Calu3 (cell line): ENCODE measurements around the gene GPR107. TPM values are rescaled to one million over a fixed set of nuclear protein-coding genes. Genes with fewer than 3 reads are reported as not detected.

Source experiments
- BruUV-seq: library from RNA; stranded (reverse); fragments of 400-500 nt; replicated peaks from 2 replicates; lab custom pipeline; 2021; lab: Mats Ljungman, UMichigan
- CTCF ChIA-PET: fragments of 300-600 bp; sonication (Branson Sonifier 250); formaldehyde crosslinking; loops from one replicate; lab custom pipeline; 2022; ENCODE audit warnings: antibody characterized with exemption; lab: Charles Lee
- DNase-seq: peaks from one replicate; pipeline ENCODE4 v3.0.0; 2022
- H3K27ac Mint-ChIP-seq: one replicate; pipeline ENCODE4 v1.8.0; 2022; ENCODE audit warnings: mixed read lengths; ENCODE audit not compliant: unreplicated experiment
- H3K27me3 Mint-ChIP-seq: one replicate; pipeline ENCODE4 v1.8.0; 2022; ENCODE audit warnings: mixed read lengths; ENCODE audit not compliant: unreplicated experiment
- H3K36me3 Mint-ChIP-seq: one replicate; pipeline ENCODE4 v1.8.0; 2022; ENCODE audit warnings: mild to moderate bottlenecking, moderate library complexity, mixed read lengths; ENCODE audit not compliant: insufficient read depth, unreplicated experiment
- H3K4me1 Mint-ChIP-seq: one replicate; pipeline ENCODE4 v1.8.0; 2022; ENCODE audit warnings: mild to moderate bottlenecking, low read depth, mixed read lengths; ENCODE audit not compliant: unreplicated experiment
- H3K4me3 Mint-ChIP-seq: one replicate; pipeline ENCODE4 v1.8.0; 2022; ENCODE audit warnings: mild to moderate bottlenecking, low read depth, moderate library complexity, mixed read lengths; ENCODE audit not compliant: unreplicated experiment
- H3K9me3 Mint-ChIP-seq: one replicate; pipeline ENCODE4 v1.8.0; 2022; ENCODE audit warnings: low read depth, mixed read lengths; ENCODE audit not compliant: unreplicated experiment
- intact Hi-C: fragments of 100-400 bp; cut with micrococcal nuclease; formaldehyde crosslinking; loops from one replicate; pipeline ENCODE4 v1.10.0; 2022; ENCODE audit not compliant: unreplicated experiment
- total RNA-seq: library from RNA; stranded (reverse); gene quantifications from 2 replicates; pipeline ENCODE4 v1.2.3, GENCODE V29; 2022
- TF ChIP-seq, protein P1 (sequence below): fragments of 200-600 bp; IDR thresholded peaks from one replicate; pipeline ENCODE4 v1.8.0; 2022; ENCODE audit warnings: antibody characterized with exemption; ENCODE audit not compliant: unreplicated experiment

Gene GPR107
- total RNA-seq, 1 experiment from 2014 or later: 43.4 TPM

DNA sequence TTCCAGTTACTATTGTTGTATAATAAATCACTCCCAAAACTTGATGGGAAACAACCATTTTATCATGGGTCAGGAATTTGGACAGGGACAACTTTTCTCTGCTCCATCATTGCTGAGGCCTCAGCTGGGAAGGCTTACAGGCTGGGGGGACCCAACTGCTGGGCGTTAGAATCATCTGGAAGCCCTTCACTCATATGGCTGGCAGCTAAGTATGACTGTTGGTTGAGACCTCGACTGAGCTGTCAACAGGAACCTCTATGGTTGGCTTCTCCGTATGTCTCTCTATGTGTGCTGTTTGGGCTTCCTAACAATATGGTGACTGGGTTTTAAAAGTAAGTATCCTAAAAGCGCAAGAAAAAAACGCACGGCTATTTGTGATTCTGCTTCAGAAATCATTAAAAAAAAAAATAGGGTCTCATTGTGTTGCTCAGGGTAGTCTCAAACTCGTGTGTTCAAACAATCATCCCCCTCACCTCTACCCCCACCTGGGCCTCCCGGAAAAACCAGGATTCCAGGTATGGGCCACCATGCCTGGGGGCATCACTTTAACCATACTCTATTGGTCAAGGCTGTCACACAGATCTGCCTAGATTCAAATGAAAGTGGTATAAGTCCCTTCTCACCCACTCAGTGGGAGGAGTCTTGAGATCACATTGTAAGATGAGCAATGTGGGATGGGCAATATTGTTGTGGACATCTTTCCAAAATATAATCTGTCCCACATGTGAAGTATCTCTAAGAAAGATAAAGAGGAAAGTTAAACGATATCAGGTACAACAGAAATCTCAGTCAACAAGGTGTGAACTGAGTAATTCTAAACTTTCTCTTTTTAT, 26.0 kb upstream of the GPR107 start:
- H3K27ac Mint-ChIP-seq: no peak overlapping the region
- no peaks in the 10 kb centered on the region for H3K4me1 Mint-ChIP-seq
- TF ChIP-seq, protein P1, sequence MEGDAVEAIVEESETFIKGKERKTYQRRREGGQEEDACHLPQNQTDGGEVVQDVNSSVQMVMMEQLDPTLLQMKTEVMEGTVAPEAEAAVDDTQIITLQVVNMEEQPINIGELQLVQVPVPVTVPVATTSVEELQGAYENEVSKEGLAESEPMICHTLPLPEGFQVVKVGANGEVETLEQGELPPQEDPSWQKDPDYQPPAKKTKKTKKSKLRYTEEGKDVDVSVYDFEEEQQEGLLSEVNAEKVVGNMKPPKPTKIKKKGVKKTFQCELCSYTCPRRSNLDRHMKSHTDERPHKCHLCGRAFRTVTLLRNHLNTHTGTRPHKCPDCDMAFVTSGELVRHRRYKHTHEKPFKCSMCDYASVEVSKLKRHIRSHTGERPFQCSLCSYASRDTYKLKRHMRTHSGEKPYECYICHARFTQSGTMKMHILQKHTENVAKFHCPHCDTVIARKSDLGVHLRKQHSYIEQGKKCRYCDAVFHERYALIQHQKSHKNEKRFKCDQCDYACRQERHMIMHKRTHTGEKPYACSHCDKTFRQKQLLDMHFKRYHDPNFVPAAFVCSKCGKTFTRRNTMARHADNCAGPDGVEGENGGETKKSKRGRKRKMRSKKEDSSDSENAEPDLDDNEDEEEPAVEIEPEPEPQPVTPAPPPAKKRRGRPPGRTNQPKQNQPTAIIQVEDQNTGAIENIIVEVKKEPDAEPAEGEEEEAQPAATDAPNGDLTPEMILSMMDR: no peak
- no peak for DNase-seq
- H3K27me3 Mint-ChIP-seq: no peaks in the 10 kb centered on the region
- CTCF ChIA-PET: no interaction called here
- H3K9me3 Mint-ChIP-seq: no peaks in the 10 kb centered on the region
- no peak overlapping the region for H3K4me3 Mint-ChIP-seq
- intact Hi-C loops: no loop called here
- no peaks in the 10 kb centered on the region for H3K36me3 Mint-ChIP-seq
- no TSS peak for BruUV-seq

DNA sequence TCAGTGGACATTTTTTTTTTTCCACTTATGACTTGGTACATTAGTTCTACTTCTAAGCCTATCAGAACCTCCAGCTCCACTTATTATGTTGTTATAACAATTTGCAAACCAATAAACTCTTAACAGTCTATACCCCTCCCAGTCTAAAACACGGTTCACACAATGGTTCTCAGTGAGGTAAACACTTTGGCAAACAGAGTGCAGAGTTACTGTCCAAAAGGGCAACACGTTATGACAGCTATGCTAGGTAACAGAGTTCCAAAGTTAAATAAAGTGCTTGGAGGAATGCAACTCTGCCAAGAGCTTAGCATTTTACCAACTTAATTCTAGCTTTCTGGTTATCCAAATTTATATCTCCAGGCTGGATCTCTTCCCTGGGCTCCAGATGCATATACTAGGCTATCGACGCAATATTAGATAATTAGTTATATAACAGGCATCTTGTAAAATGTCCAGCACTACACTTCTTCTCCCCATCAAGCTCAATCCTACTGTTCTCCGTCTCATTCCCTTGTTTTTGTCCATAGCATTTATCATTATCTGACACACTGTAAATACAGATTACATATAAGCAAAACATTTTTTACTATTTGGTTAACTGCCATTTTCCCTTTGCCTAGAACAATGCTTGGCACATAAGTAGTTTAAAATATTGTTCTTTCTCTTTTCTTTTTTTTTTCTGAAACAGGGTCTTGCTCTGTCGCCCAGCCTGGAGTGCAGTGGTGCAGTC, 25.0 kb upstream of the GPR107 start:
- Mint-ChIP-seq H3K27ac (no peak overlapping the region), H3K27me3 (no peaks in the 10 kb centered on the region), H3K36me3 (no peaks in the 10 kb centered on the region), H3K4me3 (no peak overlapping the region), H3K9me3 (no peaks in the 10 kb centered on the region), H3K4me1 (no peaks in the 10 kb centered on the region)
- CTCF ChIA-PET: interaction anchor here (0.5 kb wide), 1 partner anchor 265 kb away, joined by 3 read pairs; no protein-coding TSS in a partner anchor
- no peak for DNase-seq
- intact Hi-C loops: no loop called here
- TF ChIP-seq, protein P1: no peak
- BruUV-seq: no TSS peak

DNA sequence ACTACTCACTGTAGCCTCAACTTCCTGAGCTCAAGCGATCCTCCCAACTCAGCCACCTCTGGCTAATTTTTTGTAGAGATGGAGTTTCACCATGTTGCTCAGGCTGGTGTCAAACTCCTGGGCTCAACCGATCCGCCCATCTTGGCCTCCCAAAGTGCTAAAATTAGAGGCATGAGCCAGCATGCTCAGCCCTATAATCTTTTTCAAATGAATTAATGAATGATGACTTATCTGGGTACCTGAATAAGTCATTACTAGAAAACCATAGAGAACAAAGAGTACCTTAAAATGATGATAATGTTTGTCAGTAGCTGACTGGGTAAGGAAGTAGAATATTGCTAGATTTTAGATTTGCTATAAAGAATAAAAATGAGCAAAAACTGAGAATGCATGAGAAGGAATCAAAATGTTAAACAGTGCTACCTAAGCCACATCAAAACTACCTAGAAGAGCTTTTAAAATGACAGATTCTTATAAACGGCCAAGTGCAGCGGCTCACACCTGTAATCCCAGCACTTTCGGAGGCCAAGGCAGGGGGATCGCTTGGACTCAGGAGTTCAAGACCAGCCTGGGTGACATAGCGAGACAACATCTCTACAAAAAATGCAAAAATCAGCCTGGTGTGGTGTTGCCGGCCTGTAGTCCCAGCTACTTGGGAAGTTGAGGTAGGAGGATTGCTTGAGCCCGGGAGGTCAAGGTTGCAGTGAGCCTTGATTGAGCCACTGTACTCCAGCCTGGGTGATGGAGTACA, 24.3 kb upstream of the GPR107 start:
- H3K4me3 Mint-ChIP-seq: no peak overlapping the region
- TF ChIP-seq, protein P1: no peak
- BruUV-seq: no TSS peak
- CTCF ChIA-PET: interaction anchor here (0.5 kb wide), 1 partner anchor 264 kb away, joined by 3 read pairs; no protein-coding TSS in a partner anchor
- H3K27me3 Mint-ChIP-seq: no peaks in the 10 kb centered on the region
- no peaks in the 10 kb centered on the region for H3K36me3 Mint-ChIP-seq
- no peak overlapping the region for H3K27ac Mint-ChIP-seq
- H3K9me3 Mint-ChIP-seq: no peaks in the 10 kb centered on the region
- no peaks in the 10 kb centered on the region for H3K4me1 Mint-ChIP-seq
- intact Hi-C loops: no loop called here
- DNase-seq: no peak

DNA sequence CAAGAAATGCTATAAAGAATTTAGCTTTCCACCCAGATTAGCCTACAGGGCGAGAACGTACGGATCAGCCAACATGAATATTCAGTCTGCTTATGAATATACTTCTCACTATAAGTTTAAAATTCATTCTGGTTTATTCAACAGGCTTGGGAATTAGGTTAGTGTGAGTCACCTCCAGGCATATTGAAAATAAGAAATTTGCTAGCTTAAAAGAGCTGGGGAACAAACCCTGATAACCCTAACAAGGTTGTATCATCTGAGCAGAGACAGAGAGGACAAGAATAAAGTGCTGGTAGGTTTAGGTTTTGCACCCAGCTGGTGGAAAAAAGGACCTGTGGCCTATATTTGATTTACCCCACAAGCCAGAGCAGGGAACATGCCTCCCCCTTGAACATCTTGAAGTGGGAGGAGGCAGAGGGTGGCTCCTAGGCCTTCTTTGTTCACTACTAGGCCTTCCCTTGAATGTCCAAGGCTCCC, 23.0 kb upstream of the GPR107 start:
- Mint-ChIP-seq H3K9me3 (no peaks in the 10 kb centered on the region), H3K36me3 (no peaks in the 10 kb centered on the region), H3K4me3 (no peak overlapping the region), H3K27ac (no peak overlapping the region), H3K27me3 (no peaks in the 10 kb centered on the region), H3K4me1 (no peaks in the 10 kb centered on the region)
- intact Hi-C loops: no loop called here
- CTCF ChIA-PET: no interaction called here
- no peak for DNase-seq
- BruUV-seq: no TSS peak
- TF ChIP-seq, protein P1: no peak
